ENCODE results near the gene PTPN14.

GRCh38 chr1:214420341-214420740, 131.1 kb downstream of the PTPN14 start:
- TF ChIP-seq CTCF (IDR thresholded peaks at IDR 0.05; ENCODE audit: control extremely low read depth in 1 of 3, insufficient read depth in 1 of 3, low read depth in 1 of 3, low read length in 3 of 3) (no peak), TCF12 (IDR thresholded peaks at IDR 0.05; ENCODE audit: low read depth, low read length) (no peak), EP300 (IDR thresholded peaks at IDR 0.05; ENCODE audit: borderline replicate concordance in 1 of 2, low read depth in 2 of 2, low read length in 2 of 2) (no peak), POLR2A (IDR thresholded peaks at IDR 0.05; ENCODE audit: control extremely low read depth in 1 of 2, low read depth in 2 of 2, low read length in 2 of 2) (no peak), POLR2AphosphoS5 (IDR thresholded peaks at IDR 0.05; ENCODE audit: low read depth, low read length) (no peak), RAD21 (IDR thresholded peaks at IDR 0.05 in 1 of 2, conservative IDR thresholded peaks at IDR 0.05 in 1 of 2; ENCODE audit: low read depth in 2 of 2, low read length in 2 of 2) (no peak), GTF2F1 (IDR thresholded peaks at IDR 0.05; ENCODE audit: borderline replicate concordance, low read depth, low read length) (no peak), SP2 (IDR thresholded peaks at IDR 0.05; ENCODE audit: low read length) (no peak), TAF1 (IDR thresholded peaks at IDR 0.05; ENCODE audit: low read depth, low read length) (no peak), NRF1 (IDR thresholded peaks at IDR 0.05; ENCODE audit: low read depth, low read length) (no peak), JUND (IDR thresholded peaks at IDR 0.05; ENCODE audit: low read length) (no peak)
